NCI-H510A (cell line): ENCODE results near the gene HS2ST1.
A peak's percentile ranks its signal among the peaks of the same experiment; 100 is the strongest.
"Not testable (repeated sequence)": the region's sequence is repeated elsewhere in the genome, so short reads cannot be mapped to it uniquely, and the experiment has no call there.

Source experiments
- DNase-seq: peaks from one replicate; lab custom pipeline; 2025; lab: John Stamatoyannopoulos, UW

Gene HS2ST1

DNA sequence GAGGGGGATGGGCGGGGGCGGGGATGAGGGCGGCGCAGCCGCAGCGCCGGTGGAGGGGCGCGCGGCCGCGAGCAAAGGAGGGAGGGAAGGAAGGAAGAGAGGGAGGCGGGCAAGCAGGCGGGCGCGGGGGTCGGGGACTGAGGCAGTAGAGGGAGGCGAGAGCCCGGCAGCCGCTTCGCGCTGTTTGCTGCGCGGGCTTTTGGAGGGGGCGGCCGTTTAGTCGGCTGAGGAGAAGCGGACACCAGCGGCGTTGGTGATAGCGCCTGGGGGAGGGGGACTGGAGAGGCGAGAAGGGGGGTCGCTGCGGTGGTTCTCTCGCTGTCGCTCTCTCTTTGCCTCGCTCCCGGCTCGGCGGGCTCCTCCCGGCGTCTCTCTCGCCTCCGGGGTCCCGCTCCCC, at the start of gene HS2ST1:
TSS of gene HS2ST1 (plus strand) at position 35 of the 397 bp plus-strand sequence.
- DNase-seq = no peak

DNA sequence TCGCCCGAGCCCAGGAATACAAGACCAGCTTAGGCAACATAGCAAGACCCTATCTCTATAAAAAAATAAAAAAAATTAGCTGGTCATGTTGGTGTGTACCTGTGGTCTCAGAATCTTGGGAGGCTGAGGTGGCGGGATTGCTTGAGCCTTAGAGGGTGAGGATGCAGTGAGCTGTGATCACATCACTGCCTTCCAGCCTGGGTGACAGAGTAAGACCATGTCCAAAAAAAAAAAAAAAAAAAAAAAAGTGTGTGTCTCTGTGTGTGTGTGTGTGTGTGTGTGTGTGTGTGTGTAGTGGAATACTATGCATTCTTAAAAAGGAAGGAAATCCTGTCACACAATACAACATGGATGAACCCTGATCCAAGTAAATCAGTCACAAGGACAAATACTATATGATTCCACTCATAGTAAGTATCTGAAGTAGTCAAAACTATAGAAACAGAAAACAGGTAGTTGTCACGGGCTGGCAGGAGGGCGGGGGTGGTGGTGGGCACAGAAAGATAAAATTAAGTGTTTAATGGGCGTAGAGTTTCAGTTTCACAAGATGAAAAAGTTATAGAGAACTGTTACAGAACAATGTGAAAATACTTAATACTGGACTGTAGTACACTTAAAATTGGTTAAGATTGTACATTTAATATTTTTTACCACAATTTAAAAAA, 48.3 kb upstream of the HS2ST1 start:
- no peak for DNase-seq

DNA sequence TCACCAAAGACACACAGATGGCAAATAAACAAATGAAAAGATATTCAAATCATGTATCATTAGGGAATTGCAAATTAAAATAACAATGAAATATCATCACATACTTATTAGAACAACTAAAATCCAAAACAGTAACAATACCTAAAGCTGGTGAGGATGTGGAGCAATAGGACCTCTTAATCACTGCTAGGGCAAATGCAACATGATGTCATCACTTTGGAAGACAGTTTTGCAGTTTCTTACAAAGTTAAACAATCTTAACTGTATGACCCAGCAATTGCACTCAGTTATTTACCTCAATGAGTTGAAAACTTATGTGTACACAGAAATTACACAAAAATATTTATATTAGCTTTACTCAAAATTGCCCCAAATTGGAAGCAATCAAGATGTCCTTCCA, 47.8 kb upstream of the HS2ST1 start:
- DNase-seq = no peak

DNA sequence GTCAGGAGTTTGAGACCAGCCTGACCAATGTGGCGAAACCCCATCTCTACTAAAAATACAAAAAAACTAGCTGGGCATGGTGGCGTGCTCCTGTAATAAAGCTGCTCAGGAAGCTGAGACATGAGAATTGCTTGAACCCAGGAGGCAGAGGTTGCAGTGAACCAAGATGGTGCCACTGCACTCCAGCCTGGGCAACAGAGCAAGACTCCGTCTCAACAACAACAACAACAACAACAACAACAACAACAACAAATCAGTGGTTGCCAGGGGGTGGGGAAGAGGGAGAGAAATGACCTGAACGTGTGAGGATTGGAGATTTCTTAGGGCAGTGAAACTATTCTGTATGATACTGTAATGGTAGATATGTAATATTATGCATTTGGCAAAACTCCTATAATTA, 47.2 kb upstream of the HS2ST1 start:
- not testable (repeated sequence) for DNase-seq

DNA sequence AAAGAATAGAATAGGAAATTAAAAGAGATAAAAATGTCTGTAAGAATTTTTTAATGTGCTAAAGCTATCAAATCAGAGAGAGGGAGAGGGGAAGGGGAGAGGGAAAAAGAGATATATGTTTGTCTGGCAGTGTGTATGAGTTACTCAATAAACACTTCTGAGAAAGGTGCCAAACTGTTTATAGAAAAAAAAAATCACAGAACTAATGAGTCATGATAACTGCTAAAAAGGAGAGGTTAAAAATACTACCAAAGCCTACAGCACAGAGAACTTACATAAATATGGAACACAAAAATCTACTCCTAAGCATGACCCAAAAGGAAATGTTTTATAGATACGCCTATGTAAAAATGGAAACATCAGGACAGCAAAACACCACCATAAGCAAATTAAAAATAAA, 46.0 kb upstream of the HS2ST1 start:
- DNase-seq = no peak

DNA sequence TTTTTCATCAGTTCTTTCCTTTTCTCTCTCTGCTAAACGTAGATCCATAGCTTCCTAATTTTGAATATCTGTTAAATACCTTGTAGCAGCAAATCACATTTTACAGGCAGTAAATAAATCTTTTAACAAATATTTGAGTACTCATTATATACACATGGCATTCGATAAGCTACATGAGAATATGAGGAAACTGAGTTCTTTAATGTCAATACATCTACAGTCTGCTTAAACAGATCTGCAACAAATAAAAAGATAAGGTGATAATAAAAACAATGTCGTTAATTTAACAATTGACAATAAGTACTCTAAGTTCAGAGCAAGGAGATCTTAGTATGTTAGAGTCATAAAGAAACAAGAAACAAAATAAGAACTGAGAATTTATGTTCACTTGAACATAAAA, 43.4 kb upstream of the HS2ST1 start:
- no peak for DNase-seq

DNA sequence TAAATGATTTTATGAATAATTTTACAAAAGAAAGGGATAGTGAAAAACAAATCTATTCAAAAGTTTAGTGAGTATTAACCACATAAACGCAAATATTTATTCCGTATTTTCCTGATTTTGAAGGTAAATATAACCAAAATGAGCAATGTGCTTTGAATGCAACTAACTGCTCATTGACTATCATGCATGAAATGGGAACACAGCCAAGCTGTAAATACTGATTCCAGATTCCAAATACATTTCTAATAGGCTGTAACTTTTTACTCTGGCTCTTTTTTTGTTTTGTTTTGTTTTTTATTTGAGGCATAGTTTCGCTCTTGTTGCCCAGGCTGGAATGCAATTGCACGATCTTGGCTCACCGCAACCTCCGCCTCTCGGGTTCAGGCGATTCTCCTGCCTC, 42.3 kb upstream of the HS2ST1 start:
- no peak for DNase-seq

DNA sequence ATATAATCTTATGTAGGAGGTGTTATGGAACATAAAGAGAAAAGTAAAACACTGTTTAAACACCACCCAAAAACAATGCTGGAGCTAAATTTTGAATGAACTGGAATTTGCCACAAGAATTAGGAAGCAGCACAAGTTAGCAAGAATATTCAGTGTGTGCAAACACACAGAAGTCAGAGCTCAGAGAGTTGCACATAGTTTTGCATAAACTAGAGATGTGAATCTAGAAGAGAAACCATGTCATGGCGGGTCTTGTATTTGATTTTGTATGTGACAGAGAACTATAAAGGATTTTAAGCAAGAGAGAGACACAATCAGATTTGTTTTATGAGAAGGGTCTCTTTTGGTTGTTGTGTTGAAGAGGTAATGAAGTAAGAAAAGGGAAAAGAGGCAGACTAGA, 38.7 kb upstream of the HS2ST1 start:
- no peak for DNase-seq

DNA sequence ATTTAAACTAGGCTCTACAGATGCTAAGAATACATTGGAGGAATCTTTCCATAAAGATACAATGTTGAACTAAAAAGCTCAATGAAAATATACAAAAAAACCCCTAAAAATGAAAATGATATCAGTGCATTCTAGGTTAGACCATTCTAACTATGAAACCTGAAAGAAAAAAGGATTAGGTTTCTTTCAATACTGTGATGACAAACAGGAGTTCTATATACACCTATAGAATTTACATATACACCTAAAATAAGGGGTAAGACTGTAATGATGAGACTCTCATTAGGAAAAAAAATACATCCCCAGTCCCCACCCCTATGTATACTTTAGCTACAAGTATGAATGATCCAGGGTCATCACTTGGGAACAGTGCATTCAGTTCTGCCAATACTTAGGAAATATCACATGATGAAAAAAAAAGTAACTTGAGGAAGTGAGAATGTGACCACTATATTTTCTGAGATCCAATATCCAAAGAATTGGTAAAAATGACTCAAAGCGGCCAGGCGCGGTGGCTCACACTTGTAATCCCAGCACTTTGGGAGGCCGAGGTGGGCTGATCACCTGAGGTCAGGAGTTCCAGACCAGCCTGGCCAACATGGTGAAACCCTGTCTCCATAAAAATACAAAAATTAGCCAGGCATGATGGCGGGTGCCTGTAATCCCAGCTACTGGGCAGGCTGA, 26.8 kb upstream of the HS2ST1 start:
- DNase-seq = no peak

DNA sequence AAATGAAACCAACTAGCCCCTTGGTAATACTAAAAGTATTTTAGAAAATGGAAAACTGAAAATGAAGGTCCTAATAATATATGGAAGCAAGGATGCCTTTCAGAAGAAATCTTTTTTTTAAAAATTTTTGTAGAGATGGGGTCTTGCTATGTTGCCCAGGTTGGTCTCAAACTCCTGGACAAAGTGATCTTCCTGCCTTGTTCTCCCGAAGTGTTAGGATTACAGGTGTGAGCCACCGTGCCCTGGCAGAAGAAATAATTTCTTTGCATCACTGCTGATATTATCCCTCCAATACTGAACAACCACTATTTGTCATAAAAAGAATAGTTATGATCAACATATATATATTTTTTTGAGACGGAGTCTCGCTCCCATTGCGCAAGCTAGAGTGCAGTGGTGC, 26.1 kb upstream of the HS2ST1 start:
- no peak for DNase-seq

DNA sequence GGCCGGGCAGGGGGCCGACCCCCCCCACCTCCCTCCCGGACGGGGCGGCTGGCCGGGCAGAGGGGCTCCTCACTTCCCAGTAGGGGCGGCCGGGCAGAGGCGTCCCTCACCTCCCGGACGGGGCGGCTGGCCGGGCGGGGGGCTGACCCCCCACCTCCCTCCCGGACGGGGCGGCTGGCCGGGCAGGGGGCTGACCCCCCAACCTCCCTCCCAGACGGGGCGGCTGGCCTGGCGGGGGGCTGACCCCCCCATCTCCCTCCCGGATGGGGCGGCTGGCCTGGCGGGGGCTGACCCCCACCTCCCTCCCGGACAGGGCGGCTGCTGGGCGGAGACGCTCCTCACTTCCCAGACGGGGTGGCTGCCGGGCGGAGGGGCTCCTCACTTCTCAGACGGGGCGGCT, 15.0 kb upstream of the HS2ST1 start:
- not testable (repeated sequence) for DNase-seq

DNA sequence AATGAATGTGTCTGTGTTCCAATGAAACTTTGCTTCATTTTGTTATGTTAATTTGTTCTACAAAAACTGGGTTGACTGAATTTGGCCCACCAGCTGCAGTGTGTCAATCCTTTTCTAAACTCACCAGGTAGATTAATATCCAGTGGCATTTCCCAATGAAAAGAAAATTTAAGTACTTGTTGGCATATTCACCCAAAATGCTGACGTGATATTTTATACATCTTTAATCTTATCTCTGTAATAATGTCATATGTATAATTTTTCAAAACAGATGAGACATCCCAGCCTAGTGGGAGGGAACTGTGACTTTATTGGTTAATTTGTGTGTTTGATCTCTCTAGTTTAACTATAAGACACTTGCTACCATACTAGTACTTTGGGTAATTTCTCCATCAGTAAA, 8.6 kb upstream of the HS2ST1 start:
- DNase-seq = no peak

DNA sequence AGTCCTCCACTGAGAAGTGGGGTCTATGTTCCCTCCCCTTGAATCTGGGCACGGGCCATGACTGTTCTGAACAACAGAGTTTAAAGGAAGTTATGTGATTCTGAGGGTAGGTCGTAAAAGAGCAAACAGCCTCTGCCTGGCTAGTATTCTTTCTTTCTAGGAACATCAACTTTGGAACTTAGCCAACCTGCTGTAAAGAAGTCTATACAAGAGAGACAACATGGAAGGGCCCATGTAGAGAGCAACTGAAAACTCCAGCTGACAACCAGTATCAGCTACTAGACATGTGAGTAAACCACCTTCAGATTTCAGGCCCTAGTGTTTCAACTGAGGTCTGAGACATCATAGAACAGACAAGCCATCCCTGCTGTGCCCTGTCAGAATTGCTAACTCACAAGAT, 8.0 kb upstream of the HS2ST1 start:
- peak; percentile 4 for DNase-seq

DNA sequence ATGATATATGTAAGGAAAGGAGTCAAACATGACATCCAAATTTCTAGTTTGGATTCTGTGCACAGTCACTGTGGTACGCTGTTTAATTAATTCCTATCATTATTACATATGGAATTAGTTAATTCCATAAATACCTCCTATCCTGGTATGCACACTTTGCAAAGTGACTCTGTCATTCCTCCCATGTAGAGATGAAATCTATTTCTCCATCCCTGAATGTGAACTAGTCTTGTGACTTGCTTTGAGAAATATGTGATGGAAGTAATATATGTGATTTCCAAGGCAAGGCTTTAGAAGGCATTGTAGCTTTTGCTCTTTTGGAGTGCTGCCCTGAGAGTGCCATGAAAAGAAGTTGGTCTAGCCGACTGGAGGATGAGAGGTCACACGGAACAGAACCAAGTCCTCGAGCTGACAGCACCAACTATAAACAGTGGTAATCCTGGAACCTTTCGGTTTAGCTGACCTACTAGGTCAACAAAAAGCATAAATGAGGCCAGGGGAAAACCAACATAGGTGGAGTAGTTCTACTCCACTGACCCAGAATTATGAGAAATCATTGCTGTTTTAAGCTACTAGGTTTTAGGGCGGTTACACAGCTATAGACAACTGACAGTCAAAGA, 2.0 kb upstream of the HS2ST1 start:
- no peak for DNase-seq

DNA sequence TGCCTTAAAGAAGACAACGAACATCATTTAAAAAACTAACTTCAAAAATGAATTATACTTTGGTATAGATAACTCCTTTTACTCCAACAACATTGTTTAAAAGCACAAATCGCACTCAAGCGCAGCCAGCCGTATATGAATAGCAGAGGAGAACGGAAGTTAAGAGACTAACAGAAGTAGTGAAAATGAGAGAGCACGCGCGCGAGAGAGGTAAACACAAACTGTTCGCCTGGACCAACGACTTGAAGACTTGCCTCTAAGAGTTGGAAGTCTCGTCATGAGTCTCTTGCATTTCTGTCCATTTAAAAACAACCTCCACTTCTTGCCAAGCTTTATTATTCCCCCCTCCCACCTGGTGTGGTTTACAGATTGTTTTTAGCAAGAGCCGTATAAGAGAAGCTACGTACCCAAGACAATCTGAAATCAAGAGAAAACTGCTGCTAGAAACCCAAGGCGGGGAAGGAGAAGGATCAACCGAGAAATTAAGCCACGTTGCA, 988 bp upstream of the HS2ST1 start:
- peak; percentile 30 for DNase-seq

DNA sequence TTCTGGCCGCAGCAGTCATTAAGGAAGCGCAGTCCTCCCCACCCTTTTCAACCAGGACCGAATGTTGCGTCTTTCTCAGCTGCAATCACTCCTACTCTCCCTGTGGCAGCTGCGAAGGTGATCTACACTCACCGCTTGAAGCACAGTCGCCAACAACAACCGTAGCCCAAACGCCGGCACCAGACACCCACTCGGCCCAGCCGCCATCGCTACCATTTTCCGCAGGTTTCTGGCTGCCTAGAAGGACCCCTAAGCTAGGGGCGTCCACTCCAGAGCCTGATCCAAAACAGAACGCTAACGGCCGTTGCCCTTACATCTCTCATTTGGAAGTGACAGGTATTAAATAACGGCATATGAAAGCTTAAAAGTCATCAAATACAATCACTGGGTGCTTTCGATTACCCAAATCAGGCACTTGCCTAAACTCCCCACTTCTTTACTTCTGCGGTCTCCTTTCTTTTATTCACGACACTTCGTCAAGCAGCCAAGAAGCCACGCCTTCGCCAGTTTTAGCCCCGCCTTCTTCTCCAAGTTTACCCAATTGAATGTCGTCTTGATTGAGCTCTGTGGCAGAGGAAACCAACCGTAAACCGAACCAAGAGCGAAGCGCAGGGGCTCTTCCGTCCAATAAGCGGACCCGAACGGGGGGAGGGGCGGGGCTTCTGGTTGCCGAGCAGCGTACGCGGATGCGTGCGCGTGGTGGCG, 387 bp upstream of the HS2ST1 start, which contains the start of gene SELENOF:
TSS of gene SELENOF (minus strand) at position 231 of the 705 bp plus-strand sequence. CDS start at position 216, 15 bp downstream.
- DNase-seq = peak; percentile 100

DNA sequence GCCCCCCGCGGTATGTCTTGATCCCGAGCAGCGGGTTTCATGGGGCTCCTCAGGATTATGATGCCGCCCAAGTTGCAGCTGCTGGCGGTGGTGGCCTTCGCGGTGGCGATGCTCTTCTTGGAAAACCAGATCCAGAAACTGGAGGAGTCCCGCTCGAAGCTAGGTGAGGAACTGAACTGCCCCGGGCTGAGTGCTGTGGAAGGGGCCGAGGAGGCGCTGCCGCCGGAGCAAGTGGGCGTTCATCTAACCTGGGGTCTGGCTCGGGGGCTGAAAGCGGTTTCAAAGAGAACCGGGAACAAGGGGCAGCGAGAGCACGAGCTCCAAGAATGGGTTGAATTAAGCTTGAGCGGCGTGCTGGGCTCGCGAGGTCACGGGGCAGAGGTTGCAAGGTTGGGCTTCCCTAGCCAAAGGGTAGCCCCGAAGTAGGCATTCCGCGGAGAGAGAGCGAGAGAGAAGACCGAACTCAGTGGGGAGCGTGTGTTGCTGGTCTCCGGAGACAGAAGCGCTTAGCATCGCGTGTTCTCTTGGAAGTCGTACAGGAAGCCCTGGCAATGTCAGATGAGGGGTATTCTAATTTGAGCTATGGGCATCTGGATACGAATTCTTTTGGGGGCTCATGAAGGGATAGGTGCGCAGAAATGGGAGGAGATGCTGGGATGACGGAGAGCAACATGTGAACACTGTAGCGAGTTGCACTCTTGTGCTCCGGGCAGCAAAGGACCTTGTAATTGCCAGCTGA, 732 bp downstream of the HS2ST1 start:
- peak; percentile 60 for DNase-seq

DNA sequence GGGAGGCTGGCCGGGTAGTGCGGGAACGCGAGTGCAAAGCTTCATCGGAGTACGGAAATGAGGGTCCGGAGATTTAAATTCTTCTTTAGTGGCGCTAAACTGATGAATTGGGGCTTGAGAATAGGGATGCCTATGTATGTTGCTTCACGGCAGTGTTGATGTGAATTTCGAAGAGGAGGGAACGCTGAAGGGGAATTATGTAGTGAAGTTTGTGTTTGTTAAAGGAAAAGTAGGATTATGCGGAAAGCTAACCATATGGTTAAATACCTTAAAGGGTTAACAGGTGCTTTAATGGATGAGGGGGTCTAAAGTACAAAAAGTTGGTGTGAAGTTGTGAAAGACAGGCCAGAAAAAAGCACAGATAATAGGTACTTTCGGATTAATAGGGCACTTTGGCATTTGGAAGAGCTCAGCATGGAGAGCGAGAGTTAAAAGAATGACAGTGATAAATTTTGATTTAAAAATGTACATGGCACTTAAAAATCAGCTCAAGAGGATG, 1.4 kb downstream of the HS2ST1 start:
- DNase-seq = no peak

DNA sequence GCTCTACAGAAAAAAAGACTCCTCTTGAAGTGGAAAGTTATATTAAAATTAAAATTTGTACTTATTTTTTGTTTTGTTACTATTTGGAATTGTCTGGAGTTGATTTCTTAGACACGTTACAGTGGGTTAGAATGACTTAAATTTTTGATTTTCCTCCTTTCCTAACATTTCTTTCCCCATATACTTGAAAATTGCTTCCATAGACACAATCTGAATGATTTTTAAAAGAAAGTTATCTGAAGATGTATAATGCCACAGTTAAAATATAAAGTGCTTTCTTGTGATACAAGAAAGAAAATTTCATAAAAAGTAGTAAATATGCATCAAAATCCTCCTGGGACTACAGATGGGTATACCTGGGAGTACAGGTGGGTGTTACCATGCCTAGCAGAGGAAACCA, 2.3 kb downstream of the HS2ST1 start:
- DNase-seq = no peak

DNA sequence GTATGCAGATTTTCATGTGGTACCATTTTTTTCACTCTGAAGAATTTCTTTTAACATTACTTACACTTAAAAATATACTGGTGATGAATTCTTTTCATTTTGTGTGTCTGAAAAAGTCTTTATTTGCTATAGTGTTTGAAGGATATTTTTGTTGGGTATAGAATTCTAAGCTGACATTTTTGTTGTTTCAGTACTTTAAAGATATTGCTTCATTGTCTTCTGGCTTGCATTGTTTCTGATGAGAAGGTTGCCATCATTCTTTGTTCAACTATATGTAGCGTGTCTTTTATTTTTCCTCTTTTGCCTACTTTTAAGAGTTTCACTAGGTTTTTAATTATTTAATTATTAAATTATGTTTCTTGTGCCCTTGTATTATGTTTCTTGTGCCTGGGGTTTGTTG, 8.0 kb downstream of the HS2ST1 start:
- DNase-seq = no peak

DNA sequence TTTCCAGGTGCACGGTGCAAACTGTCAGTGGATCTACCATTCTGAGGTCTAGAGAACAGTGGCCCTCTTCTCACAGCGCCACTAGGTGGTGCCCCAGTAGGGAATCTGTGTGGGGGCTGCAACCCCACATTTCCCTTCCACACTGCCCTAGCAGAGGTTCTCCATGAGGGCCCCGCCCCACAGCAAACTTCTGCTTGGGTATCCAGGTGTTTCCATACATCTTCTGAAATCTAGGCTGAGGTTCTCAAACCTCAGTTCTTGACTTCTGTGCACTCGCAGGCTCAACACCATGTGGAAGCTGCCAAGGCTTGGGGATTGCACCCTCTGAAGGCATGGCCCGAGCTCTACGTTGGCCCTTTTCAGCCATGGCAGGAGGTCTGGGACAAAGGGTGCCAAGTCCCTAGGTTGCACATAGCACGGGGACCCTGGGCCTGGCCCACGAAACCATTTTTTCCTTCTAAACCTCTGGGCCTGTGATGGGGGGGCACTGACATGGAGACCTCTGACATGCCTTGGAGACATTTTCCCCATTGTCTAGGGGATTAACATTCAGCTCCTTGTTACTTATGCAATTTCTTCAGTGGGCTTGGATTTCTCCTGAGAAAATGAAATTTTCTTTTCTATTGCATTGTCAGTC, 10.0 kb downstream of the HS2ST1 start:
- DNase-seq = no peak
